Measurements from ENCODE around the gene PLA2G4D.

Gene PLA2G4D

DNA sequence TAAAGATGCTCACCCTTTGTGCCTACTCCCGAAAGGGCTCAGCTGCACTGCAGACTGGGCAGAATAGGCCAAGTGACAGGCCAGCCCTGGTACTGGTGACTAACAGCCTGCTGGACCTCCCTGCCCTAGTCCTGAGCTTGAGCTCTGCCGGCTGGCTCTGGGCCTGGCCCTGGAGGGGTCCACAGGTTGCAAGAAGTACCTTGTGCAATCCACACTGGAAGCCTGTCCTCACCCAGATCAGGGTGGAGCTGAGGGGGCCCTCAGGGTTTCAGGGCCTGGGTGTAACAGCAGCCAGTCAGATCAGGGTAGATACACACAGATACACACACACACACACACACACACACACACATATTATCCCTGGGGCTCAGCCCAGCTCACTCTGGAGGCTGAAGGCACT, 27.3 kb upstream of the PLA2G4D start:
- H3K36me3 ChIP-seq (ENCODE audit: insufficient read depth, low read length): no peaks in the 10 kb centered on the region
- no peaks in the 10 kb centered on the region for H3K79me2 ChIP-seq (ENCODE audit: control insufficient read depth, insufficient read depth, low read length, unreplicated experiment)
- H3K27me3 ChIP-seq (ENCODE audit: insufficient read depth, low read length): peaks cover 76% of the 10 kb centered on the region
- no peaks in the 10 kb centered on the region for H3K4me1 ChIP-seq (ENCODE audit: control insufficient read depth, insufficient read depth, low read length, unreplicated experiment)
- H2AFZ ChIP-seq (ENCODE audit: low read length, unreplicated experiment): no peak overlapping the region
- H3K27ac ChIP-seq (ENCODE audit: low read depth, low read length): no peak overlapping the region
- H3K4me3 ChIP-seq (ENCODE audit: low read depth, low read length): no peak overlapping the region

DNA sequence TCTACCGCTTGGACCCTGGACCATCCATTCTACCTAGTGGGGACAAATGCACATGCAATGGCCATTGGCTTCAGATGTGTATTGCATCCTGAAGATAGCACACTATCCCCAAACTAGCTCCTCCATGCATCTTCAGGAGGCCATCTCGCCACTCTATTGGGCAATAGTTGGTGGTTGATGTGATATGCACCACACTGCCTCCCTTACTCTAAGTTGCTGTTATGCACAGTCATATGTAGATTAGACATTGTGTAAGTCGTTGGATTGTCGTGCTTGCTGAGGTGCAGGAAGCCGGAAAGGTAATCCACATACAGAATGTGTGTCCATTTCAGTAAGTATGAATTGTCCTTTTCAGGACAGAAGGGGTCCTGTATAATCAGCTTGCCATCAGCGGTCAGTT, 26.7 kb upstream of the PLA2G4D start:
- Histone ChIP-seq H3K4me3 (ENCODE audit: low read depth, low read length) (no peak overlapping the region), H2AFZ (ENCODE audit: low read length, unreplicated experiment) (no peak overlapping the region), H3K36me3 (ENCODE audit: insufficient read depth, low read length) (no peaks in the 10 kb centered on the region), H3K79me2 (ENCODE audit: control insufficient read depth, insufficient read depth, low read length, unreplicated experiment) (no peaks in the 10 kb centered on the region), H3K4me1 (ENCODE audit: control insufficient read depth, insufficient read depth, low read length, unreplicated experiment) (no peaks in the 10 kb centered on the region), H3K27ac (ENCODE audit: low read depth, low read length) (no peak overlapping the region), H3K27me3 (ENCODE audit: insufficient read depth, low read length) (peaks cover 73% of the 10 kb centered on the region)

- H3K4me3 ChIP-seq (ENCODE audit: low read depth, low read length): no peak overlapping the region
- H2AFZ ChIP-seq (ENCODE audit: low read length, unreplicated experiment): no peak overlapping the region
- peaks cover 70% of the 10 kb centered on the region for H3K27me3 ChIP-seq (ENCODE audit: insufficient read depth, low read length)
- H3K79me2 ChIP-seq (ENCODE audit: control insufficient read depth, insufficient read depth, low read length, unreplicated experiment): no peaks in the 10 kb centered on the region
- no peaks in the 10 kb centered on the region for H3K4me1 ChIP-seq (ENCODE audit: control insufficient read depth, insufficient read depth, low read length, unreplicated experiment)
- H3K36me3 ChIP-seq (ENCODE audit: insufficient read depth, low read length): no peaks in the 10 kb centered on the region
- no peak overlapping the region for H3K27ac ChIP-seq (ENCODE audit: low read depth, low read length)
Observed at GRCh38 chr15:42120285-42120684, 25.9 kb upstream of the PLA2G4D start.

DNA sequence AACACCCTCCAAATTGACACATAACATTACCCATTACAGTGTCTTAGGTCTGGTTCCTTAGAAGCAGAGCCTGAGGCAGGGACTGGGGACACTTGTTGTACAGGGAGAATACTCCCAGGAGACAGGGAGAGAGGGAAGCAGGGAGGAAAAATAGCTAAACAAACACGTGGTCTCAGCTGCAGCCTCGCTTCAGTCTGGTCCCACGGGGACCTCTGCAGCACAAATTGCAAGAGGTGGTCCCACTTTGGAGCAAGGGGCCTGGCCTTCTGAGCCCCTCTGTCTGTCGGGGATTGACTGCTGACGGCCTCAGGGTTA, 25.0 kb upstream of the PLA2G4D start:
- no peak overlapping the region for H3K4me3 ChIP-seq (ENCODE audit: low read depth, low read length)
- H3K27ac ChIP-seq (ENCODE audit: low read depth, low read length): no peak overlapping the region
- no peaks in the 10 kb centered on the region for H3K79me2 ChIP-seq (ENCODE audit: control insufficient read depth, insufficient read depth, low read length, unreplicated experiment)
- no peak overlapping the region for H2AFZ ChIP-seq (ENCODE audit: low read length, unreplicated experiment)
- H3K27me3 ChIP-seq (ENCODE audit: insufficient read depth, low read length): peaks cover 72% of the 10 kb centered on the region
- H3K36me3 ChIP-seq (ENCODE audit: insufficient read depth, low read length): no peaks in the 10 kb centered on the region
- no peaks in the 10 kb centered on the region for H3K4me1 ChIP-seq (ENCODE audit: control insufficient read depth, insufficient read depth, low read length, unreplicated experiment)

GRCh38 chr15:42118650-42119445, 24.5 kb upstream of the PLA2G4D start:
- no peak overlapping the region for H2AFZ ChIP-seq (ENCODE audit: low read length, unreplicated experiment)
- H3K4me1 ChIP-seq (ENCODE audit: control insufficient read depth, insufficient read depth, low read length, unreplicated experiment): no peaks in the 10 kb centered on the region
- no peaks in the 10 kb centered on the region for H3K36me3 ChIP-seq (ENCODE audit: insufficient read depth, low read length)
- H3K27ac ChIP-seq (ENCODE audit: low read depth, low read length): no peak overlapping the region
- H3K27me3 ChIP-seq (ENCODE audit: insufficient read depth, low read length): peaks cover 67% of the 10 kb centered on the region
- no peaks in the 10 kb centered on the region for H3K79me2 ChIP-seq (ENCODE audit: control insufficient read depth, insufficient read depth, low read length, unreplicated experiment)
- no peak overlapping the region for H3K4me3 ChIP-seq (ENCODE audit: low read depth, low read length)

DNA sequence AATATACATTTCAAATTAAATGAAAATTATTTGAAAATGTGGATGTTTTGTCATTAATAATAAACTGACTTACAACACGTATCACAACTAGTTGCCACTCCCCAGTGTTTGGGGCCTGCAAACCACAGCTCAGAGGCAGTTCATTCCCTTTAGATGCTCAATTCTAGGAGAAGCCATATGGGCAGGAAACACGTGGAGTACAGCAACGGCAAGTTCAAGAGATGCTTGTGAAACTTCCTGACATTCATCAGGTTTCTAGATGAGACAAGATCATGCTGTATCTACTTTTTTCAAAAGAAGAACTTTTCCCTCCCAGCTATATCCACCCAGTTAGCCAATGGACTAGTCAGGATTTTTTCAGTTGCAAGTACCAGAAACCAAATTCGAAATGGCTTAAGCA, 17.6 kb upstream of the PLA2G4D start:
- H2AFZ ChIP-seq (ENCODE audit: low read length, unreplicated experiment): no peak overlapping the region
- H3K79me2 ChIP-seq (ENCODE audit: control insufficient read depth, insufficient read depth, low read length, unreplicated experiment): no peaks in the 10 kb centered on the region
- no peak overlapping the region for H3K4me3 ChIP-seq (ENCODE audit: low read depth, low read length)
- no peaks in the 10 kb centered on the region for H3K36me3 ChIP-seq (ENCODE audit: insufficient read depth, low read length)
- peaks cover 50% of the 10 kb centered on the region for H3K27me3 ChIP-seq (ENCODE audit: insufficient read depth, low read length)
- H3K4me1 ChIP-seq (ENCODE audit: control insufficient read depth, insufficient read depth, low read length, unreplicated experiment): no peaks in the 10 kb centered on the region
- H3K27ac ChIP-seq (ENCODE audit: low read depth, low read length): no peak overlapping the region

- no peak overlapping the region for H3K4me3 ChIP-seq (ENCODE audit: low read depth, low read length)
- H3K27ac ChIP-seq (ENCODE audit: low read depth, low read length): no peak overlapping the region
- no peaks in the 10 kb centered on the region for H3K4me1 ChIP-seq (ENCODE audit: control insufficient read depth, insufficient read depth, low read length, unreplicated experiment)
- peaks cover 47% of the 10 kb centered on the region for H3K27me3 ChIP-seq (ENCODE audit: insufficient read depth, low read length)
- no peaks in the 10 kb centered on the region for H3K79me2 ChIP-seq (ENCODE audit: control insufficient read depth, insufficient read depth, low read length, unreplicated experiment)
- no peaks in the 10 kb centered on the region for H3K36me3 ChIP-seq (ENCODE audit: insufficient read depth, low read length)
- H2AFZ ChIP-seq (ENCODE audit: low read length, unreplicated experiment): no peak overlapping the region
Observed at GRCh38 chr15:42110367-42110766, 16.0 kb upstream of the PLA2G4D start.

GRCh38 chr15:42108806-42109205, 14.4 kb upstream of the PLA2G4D start:
- Histone ChIP-seq H2AFZ (ENCODE audit: low read length, unreplicated experiment) (no peak overlapping the region), H3K27me3 (ENCODE audit: insufficient read depth, low read length) (peaks cover 38% of the 10 kb centered on the region), H3K27ac (ENCODE audit: low read depth, low read length) (no peak overlapping the region), H3K4me3 (ENCODE audit: low read depth, low read length) (no peak overlapping the region), H3K4me1 (ENCODE audit: control insufficient read depth, insufficient read depth, low read length, unreplicated experiment) (no peaks in the 10 kb centered on the region), H3K36me3 (ENCODE audit: insufficient read depth, low read length) (no peaks in the 10 kb centered on the region), H3K79me2 (ENCODE audit: control insufficient read depth, insufficient read depth, low read length, unreplicated experiment) (no peaks in the 10 kb centered on the region)

GRCh38 chr15:42108189-42108588, 13.8 kb upstream of the PLA2G4D start:
- Histone ChIP-seq H3K4me1 (ENCODE audit: control insufficient read depth, insufficient read depth, low read length, unreplicated experiment) (no peaks in the 10 kb centered on the region), H2AFZ (ENCODE audit: low read length, unreplicated experiment) (no peak overlapping the region), H3K79me2 (ENCODE audit: control insufficient read depth, insufficient read depth, low read length, unreplicated experiment) (no peaks in the 10 kb centered on the region), H3K36me3 (ENCODE audit: insufficient read depth, low read length) (no peaks in the 10 kb centered on the region), H3K4me3 (ENCODE audit: low read depth, low read length) (no peak overlapping the region), H3K27ac (ENCODE audit: low read depth, low read length) (no peak overlapping the region), H3K27me3 (ENCODE audit: insufficient read depth, low read length) (peaks cover 36% of the 10 kb centered on the region)

- Histone ChIP-seq H3K27ac (ENCODE audit: low read depth, low read length) (no peak overlapping the region), H3K4me3 (ENCODE audit: low read depth, low read length) (no peak overlapping the region), H3K4me1 (ENCODE audit: control insufficient read depth, insufficient read depth, low read length, unreplicated experiment) (peaks cover 3% of the 10 kb centered on the region), H2AFZ (ENCODE audit: low read length, unreplicated experiment) (no peak overlapping the region), H3K27me3 (ENCODE audit: insufficient read depth, low read length) (peaks cover 33% of the 10 kb centered on the region), H3K36me3 (ENCODE audit: insufficient read depth, low read length) (no peaks in the 10 kb centered on the region), H3K79me2 (ENCODE audit: control insufficient read depth, insufficient read depth, low read length, unreplicated experiment) (no peaks in the 10 kb centered on the region)
Observed at GRCh38 chr15:42107473-42107872, 13.1 kb upstream of the PLA2G4D start.

- H3K27ac ChIP-seq (ENCODE audit: low read depth, low read length): no peak overlapping the region
- peaks cover 11% of the 10 kb centered on the region for H3K4me1 ChIP-seq (ENCODE audit: control insufficient read depth, insufficient read depth, low read length, unreplicated experiment)
- no peak overlapping the region for H2AFZ ChIP-seq (ENCODE audit: low read length, unreplicated experiment)
- no peaks in the 10 kb centered on the region for H3K79me2 ChIP-seq (ENCODE audit: control insufficient read depth, insufficient read depth, low read length, unreplicated experiment)
- H3K27me3 ChIP-seq (ENCODE audit: insufficient read depth, low read length): peaks cover 28% of the 10 kb centered on the region
- no peak overlapping the region for H3K4me3 ChIP-seq (ENCODE audit: low read depth, low read length)
- no peaks in the 10 kb centered on the region for H3K36me3 ChIP-seq (ENCODE audit: insufficient read depth, low read length)
Observed at GRCh38 chr15:42106288-42106687, 11.9 kb upstream of the PLA2G4D start.
